Right lobe of liver (tissue), 4 donors: ENCODE results near the gene GGA1.

ENCODE experiments used
- CTCF ChIP-seq, 4 donors: fragments of 200-600 bp in 3 of 4; fragments of 450-650 bp in 1 of 4; IDR thresholded peaks; one replicate each; pipeline versions ENCODE4 v1.5.1 to v1.8.0; 2016 to 2022; ENCODE audit warnings: antibody characterized with exemption in 4 of 4, mild to moderate bottlenecking in 2 of 4
- POLR2A ChIP-seq: fragments of 450-650 bp; IDR thresholded peaks from one replicate; pipeline ENCODE4 v1.6.1; 2017; ENCODE audit warnings: antibody characterized with exemption, mild to moderate bottlenecking
- donor health status: DM: no; HTN: no; CAD: no.
- donor health status: DM: no; HTN: no; CAD: no.
- donor health status: DM: no; HTN: yes; CAD: no.

GRCh38 chr22:37578002-37578401 lies 30.6 kb upstream of the GGA1 start:
- TF ChIP-seq CTCF (IDR thresholded peaks at IDR 0.05) (no peak), POLR2A (no peak)
